Spinal cord (tissue), 10 donors: ENCODE data around the gene ETV6. TPM values are rescaled to one million over a fixed set of nuclear protein-coding genes. Genes with fewer than 3 reads are reported as not detected.

ENCODE experiments used
- DNase-seq, 6 donors: peaks; one replicate each; pipeline versions ENCODE4 v3.0.0 to v3.0.0-alpha.2; 2013 to 2015; ENCODE audit warnings: low spot score in 6 of 6, low read depth in 4 of 6
- H3K27ac ChIP-seq: one replicate; pipeline ENCODE4 v1.5.1; 2013; ENCODE audit warnings: low read depth, low read length, control low read depth
- H3K27me3 ChIP-seq: one replicate; pipeline ENCODE4 v1.6.1; 2013; ENCODE audit warnings: low read length; ENCODE audit not compliant: control insufficient read depth, insufficient read depth
- H3K36me3 ChIP-seq: one replicate; pipeline ENCODE4 v1.6.1; 2013; ENCODE audit warnings: low read length; ENCODE audit not compliant: control insufficient read depth, insufficient read depth
- H3K4me1 ChIP-seq: one replicate; pipeline ENCODE4 v1.6.1; 2013; ENCODE audit warnings: low read length; ENCODE audit not compliant: control insufficient read depth, insufficient read depth
- H3K4me3 ChIP-seq: one replicate; pipeline ENCODE4 v1.5.1; 2013; ENCODE audit warnings: low read depth, low read length, control low read depth
- H3K9me3 ChIP-seq: one replicate; pipeline ENCODE4 v1.6.1; 2013; ENCODE audit warnings: low read length; ENCODE audit not compliant: control insufficient read depth, insufficient read depth
- WGBS: methylation state at CpG from one replicate; pipeline ENCODE4 v1.1.5; 2013; ENCODE audit warnings: missing lambda C conversion rate; ENCODE audit not compliant: insufficient coverage; 5-methylcytosine and 5-hydroxymethylcytosine counted together
- long read RNA-seq, 4 donors: transcript quantifications; one replicate each; lab custom pipeline, GENCODE V29; 2026
- polyA plus RNA-seq, 2 donors: library from polyadenylated mRNA; unstranded; fragments of 120-200 nt; gene quantifications; one replicate each; pipeline ENCODE4 v1.2.1, GENCODE V29; 2013; ENCODE audit not compliant: insufficient read length in 2 of 2
- total RNA-seq, 2 donors: library from RNA; depleted of rRNA in 1 of 2; stranded (reverse); fragments of 120-200 nt in 1 of 2; fragments of >200 nt in 1 of 2; gene quantifications; one replicate each; pipeline versions ENCODE4 v1.2.3 to v1.2.4, GENCODE V29; 2013 to 2014
- donor health status: healthy.

Gene ETV6
- total RNA-seq (1 to 10 TPM; 6.8 to 7.8 TPM), polyA plus RNA-seq (1 to 10 TPM; 8.5 to 9.9 TPM)
- long read RNA-seq, donor 1 = 0 reads
- long read RNA-seq, donor 2, full-length matches to known transcripts = 2 of 2 reads
- long read RNA-seq, donor 2, partial matches to known transcripts = 0 of 2 reads
- long read RNA-seq, donor 2, other reads (novel, unspliced or antisense) = 0 of 2 reads
- long read RNA-seq, donor 3, full-length matches to known transcripts = 1 of 1 reads
- long read RNA-seq, donor 3, partial matches to known transcripts = 0 of 1 reads
- long read RNA-seq, donor 3, other reads (novel, unspliced or antisense) = 0 of 1 reads
- long read RNA-seq, donor 4, full-length matches to known transcripts = 2 of 2 reads
- long read RNA-seq, donor 4, partial matches to known transcripts = 0 of 2 reads
- long read RNA-seq, donor 4, other reads (novel, unspliced or antisense) = 0 of 2 reads

- under 1% methylated on average over 59 of the region's 86 CpGs for WGBS
- Histone ChIP-seq H3K9me3 (peaks cover 2% of the 10 kb centered on the region), H3K27me3 (no peaks in the 10 kb centered on the region), H3K4me3 (peak within 1 kb of the TSS; percentile 84), H3K27ac (peak within 1 kb of the TSS; percentile 99), H3K4me1 (peaks cover 13% of the 10 kb centered on the region), H3K36me3 (no peaks in the 10 kb centered on the region)
- DNase-seq = peak; percentile 68 to 95 (median 78)
These were observed at the start of gene ETV6 for GRCh38 chr12:11649413-11650285. ETV6 (plus strand) TSS chr12:11649674; CDS start chr12:11650128, 454 bp downstream.

GRCh38 chr12:11600199-11600598, 49.3 kb upstream of the ETV6 start:
- H3K9me3 ChIP-seq = no peaks in the 10 kb centered on the region
- H3K4me3 ChIP-seq = no peak overlapping the region
- DNase-seq = no peak
- H3K27me3 ChIP-seq = no peaks in the 10 kb centered on the region
- H3K36me3 ChIP-seq = no peaks in the 10 kb centered on the region
- no peak overlapping the region for H3K27ac ChIP-seq
- H3K4me1 ChIP-seq = no peaks in the 10 kb centered on the region
- 71% methylated on average over 1 of the region's 3 CpGs for WGBS

- Histone ChIP-seq H3K27me3 (no peaks in the 10 kb centered on the region), H3K27ac (no peak overlapping the region), H3K9me3 (no peaks in the 10 kb centered on the region), H3K4me1 (no peaks in the 10 kb centered on the region), H3K4me3 (no peak overlapping the region), H3K36me3 (no peaks in the 10 kb centered on the region)
- no CpG with 5 or more reads among the region's 1 CpG for WGBS
- no peak for DNase-seq
These were observed 47.8 kb upstream of the ETV6 start for GRCh38 chr12:11601647-11602046.

GRCh38 chr12:11607313-11608081, 42.0 kb upstream of the ETV6 start:
- Histone ChIP-seq H3K4me1 (no peaks in the 10 kb centered on the region), H3K36me3 (no peaks in the 10 kb centered on the region), H3K9me3 (no peaks in the 10 kb centered on the region), H3K27ac (no peak overlapping the region), H3K4me3 (no peak overlapping the region), H3K27me3 (no peaks in the 10 kb centered on the region)
- 57% methylated on average over 6 of the region's 10 CpGs for WGBS
- peak in 1 of 6 donors; percentile 11 for DNase-seq

GRCh38 chr12:11609045-11609444, 40.4 kb upstream of the ETV6 start:
- H3K27me3 ChIP-seq = no peaks in the 10 kb centered on the region
- no peaks in the 10 kb centered on the region for H3K4me1 ChIP-seq
- 24% methylated on average over 2 of the region's 4 CpGs for WGBS
- H3K9me3 ChIP-seq = no peaks in the 10 kb centered on the region
- no peak overlapping the region for H3K27ac ChIP-seq
- H3K4me3 ChIP-seq = no peak overlapping the region
- H3K36me3 ChIP-seq = no peaks in the 10 kb centered on the region
- no peak for DNase-seq

GRCh38 chr12:11615481-11615880, 34.0 kb upstream of the ETV6 start:
- no peaks in the 10 kb centered on the region for H3K36me3 ChIP-seq
- no peak overlapping the region for H3K4me3 ChIP-seq
- no peaks in the 10 kb centered on the region for H3K4me1 ChIP-seq
- WGBS = no CpG with 5 or more reads among the region's 1 CpG
- H3K9me3 ChIP-seq = no peaks in the 10 kb centered on the region
- no peaks in the 10 kb centered on the region for H3K27me3 ChIP-seq
- no peak overlapping the region for H3K27ac ChIP-seq
- peak in 2 of 6 donors; percentile 16 to 48 for DNase-seq

- Histone ChIP-seq H3K27ac (no peak overlapping the region), H3K36me3 (no peaks in the 10 kb centered on the region), H3K4me3 (no peak overlapping the region), H3K4me1 (no peaks in the 10 kb centered on the region), H3K27me3 (no peaks in the 10 kb centered on the region), H3K9me3 (no peaks in the 10 kb centered on the region)
- no peak for DNase-seq
These were observed 31.4 kb upstream of the ETV6 start for GRCh38 chr12:11618046-11618445.

- Histone ChIP-seq H3K27ac (no peak overlapping the region), H3K4me1 (no peaks in the 10 kb centered on the region), H3K27me3 (no peaks in the 10 kb centered on the region), H3K9me3 (peaks cover 3% of the 10 kb centered on the region), H3K4me3 (no peak overlapping the region), H3K36me3 (no peaks in the 10 kb centered on the region)
- WGBS = 100% methylated on average over 2 of the region's 5 CpGs
- peak in 2 of 6 donors; percentile 12 to 60 for DNase-seq
These were observed 27.6 kb upstream of the ETV6 start for GRCh38 chr12:11621797-11622423.

GRCh38 chr12:11622876-11623281, 26.6 kb upstream of the ETV6 start:
- 72% methylated on average over 5 of the region's 5 CpGs for WGBS
- H3K27me3 ChIP-seq = no peaks in the 10 kb centered on the region
- no peaks in the 10 kb centered on the region for H3K36me3 ChIP-seq
- H3K27ac ChIP-seq = no peak overlapping the region
- no peak overlapping the region for H3K4me3 ChIP-seq
- H3K4me1 ChIP-seq = no peaks in the 10 kb centered on the region
- peak in 1 of 6 donors; percentile 33 for DNase-seq
- H3K9me3 ChIP-seq = peaks cover 3% of the 10 kb centered on the region
